ENCODE results near the gene DCD.
"Not testable (repeated sequence)": the region's sequence is repeated elsewhere in the genome, so short reads cannot be mapped to it uniquely, and the experiment has no call there.

Gene DCD

DNA sequence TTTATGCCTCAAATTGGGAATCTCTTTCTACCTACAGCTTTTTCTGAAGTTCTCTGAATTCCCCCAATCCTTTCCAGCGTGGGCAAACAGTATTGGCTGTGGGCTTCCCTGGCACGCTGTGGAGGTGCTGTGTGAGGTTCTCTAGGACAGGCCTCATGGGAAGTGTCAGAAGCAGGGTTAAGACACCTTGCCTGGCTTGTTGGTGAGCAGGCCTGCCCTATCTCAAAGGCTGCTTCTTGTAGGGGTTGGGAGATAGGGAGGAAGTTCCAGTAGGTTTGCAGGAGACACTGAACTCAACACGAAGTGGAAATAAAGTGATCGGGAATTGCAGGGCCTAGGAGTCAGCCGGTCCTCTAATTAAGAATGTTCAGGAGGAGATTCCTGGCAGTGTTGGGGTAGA, 30.0 kb upstream of the DCD start:
- H3K27ac ChIP-seq: no peak overlapping the region
- TF ChIP-seq, protein P1, sequence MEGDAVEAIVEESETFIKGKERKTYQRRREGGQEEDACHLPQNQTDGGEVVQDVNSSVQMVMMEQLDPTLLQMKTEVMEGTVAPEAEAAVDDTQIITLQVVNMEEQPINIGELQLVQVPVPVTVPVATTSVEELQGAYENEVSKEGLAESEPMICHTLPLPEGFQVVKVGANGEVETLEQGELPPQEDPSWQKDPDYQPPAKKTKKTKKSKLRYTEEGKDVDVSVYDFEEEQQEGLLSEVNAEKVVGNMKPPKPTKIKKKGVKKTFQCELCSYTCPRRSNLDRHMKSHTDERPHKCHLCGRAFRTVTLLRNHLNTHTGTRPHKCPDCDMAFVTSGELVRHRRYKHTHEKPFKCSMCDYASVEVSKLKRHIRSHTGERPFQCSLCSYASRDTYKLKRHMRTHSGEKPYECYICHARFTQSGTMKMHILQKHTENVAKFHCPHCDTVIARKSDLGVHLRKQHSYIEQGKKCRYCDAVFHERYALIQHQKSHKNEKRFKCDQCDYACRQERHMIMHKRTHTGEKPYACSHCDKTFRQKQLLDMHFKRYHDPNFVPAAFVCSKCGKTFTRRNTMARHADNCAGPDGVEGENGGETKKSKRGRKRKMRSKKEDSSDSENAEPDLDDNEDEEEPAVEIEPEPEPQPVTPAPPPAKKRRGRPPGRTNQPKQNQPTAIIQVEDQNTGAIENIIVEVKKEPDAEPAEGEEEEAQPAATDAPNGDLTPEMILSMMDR (IDR thresholded peaks at IDR 0.05): no peak
- H3K36me3 ChIP-seq: no peaks in the 10 kb centered on the region
- H3K4me1 ChIP-seq: no peaks in the 10 kb centered on the region
- no peak overlapping the region for H3K4me3 ChIP-seq
- no peaks in the 10 kb centered on the region for H3K9me3 ChIP-seq
- H3K27me3 ChIP-seq: peaks cover 0 to 18% of the 10 kb centered on the region in 2 donors
- no peak for DNase-seq
- intact Hi-C loops (cut with DNase I; ENCODE audit: low total_unique reads): no loop called here

DNA sequence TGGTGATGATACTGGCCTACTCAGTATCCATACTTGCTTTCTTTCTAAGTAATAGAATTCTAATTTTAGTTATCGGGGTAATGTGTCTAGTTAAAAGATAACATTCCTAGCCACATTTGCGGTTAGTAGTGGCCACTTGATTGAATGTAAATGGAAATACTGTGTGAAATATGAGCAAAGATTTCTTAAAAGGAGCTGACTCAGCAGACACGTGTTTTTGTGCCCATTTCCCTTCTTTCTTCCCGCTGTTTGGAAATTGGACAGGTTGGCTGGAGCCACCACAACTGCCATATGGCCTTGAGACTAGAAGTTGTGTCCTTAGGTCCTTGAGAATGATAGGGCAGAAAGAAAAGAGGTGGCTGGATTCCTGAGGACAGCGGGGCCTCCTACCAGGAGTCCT, 19.8 kb upstream of the DCD start:
- TF ChIP-seq, protein P1 (IDR thresholded peaks at IDR 0.05): no peak
- H3K9me3 ChIP-seq: no peaks in the 10 kb centered on the region
- H3K4me3 ChIP-seq: no peak overlapping the region
- intact Hi-C loops (cut with DNase I; ENCODE audit: low total_unique reads): no loop called here
- H3K27me3 ChIP-seq: no peaks in the 10 kb centered on the region
- no peak overlapping the region for H3K27ac ChIP-seq
- DNase-seq: no peak
- no peaks in the 10 kb centered on the region for H3K36me3 ChIP-seq
- H3K4me1 ChIP-seq: no peaks in the 10 kb centered on the region

DNA sequence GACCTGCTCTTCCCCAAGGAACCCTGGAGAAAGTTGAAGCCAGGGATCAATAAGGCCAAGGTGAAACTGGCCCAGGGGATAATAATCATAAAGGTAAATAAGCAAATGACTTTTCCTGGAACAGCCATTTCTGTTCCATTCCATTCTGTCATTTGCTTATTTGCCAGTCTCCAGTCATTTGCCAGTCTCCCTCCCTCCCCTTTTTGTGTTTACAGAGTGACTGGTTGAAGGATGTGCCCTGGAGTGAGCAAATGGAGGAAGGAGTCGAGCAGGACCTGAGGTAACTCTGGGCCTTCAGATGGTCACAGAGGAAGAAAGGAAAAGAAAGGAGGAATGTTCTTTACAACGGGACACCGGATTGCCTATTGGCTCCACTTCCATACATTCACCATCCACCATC, 17.8 kb upstream of the DCD start:
- Histone ChIP-seq H3K36me3 (no peaks in the 10 kb centered on the region), H3K27me3 (no peaks in the 10 kb centered on the region), H3K4me3 (no peak overlapping the region), H3K4me1 (no peaks in the 10 kb centered on the region), H3K27ac (no peak overlapping the region), H3K9me3 (no peaks in the 10 kb centered on the region)
- TF ChIP-seq, protein P1 (IDR thresholded peaks at IDR 0.05): no peak
- intact Hi-C loops (cut with DNase I; ENCODE audit: low total_unique reads): no loop called here
- no peak for DNase-seq

DNA sequence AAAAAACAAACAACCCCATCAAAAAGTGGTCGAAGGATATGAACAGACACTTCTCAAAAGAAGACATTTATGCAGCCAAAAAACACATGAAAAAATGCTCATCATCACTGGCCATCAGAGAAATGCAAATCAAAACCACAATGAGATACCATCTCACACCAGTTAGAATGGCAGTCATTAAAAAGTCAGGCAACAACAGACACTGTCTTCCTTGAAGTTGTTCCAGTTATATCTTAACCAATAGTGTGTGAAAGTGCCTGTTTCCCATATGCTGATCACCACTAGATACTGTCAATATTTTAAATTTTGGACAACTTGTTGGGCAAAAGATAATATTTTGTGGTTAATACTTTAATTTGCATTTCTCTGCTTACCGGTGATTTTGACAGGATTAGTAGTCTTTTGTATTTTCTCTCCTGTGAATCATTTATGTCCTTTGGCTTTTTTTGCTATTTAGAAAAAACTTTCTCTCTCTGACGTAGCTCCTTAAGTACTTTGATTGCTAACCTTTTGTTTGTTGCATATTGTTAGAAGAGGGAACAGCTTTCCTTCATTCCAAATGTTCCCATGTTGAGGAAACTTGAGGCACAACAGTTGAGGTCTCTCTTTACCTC, 17.0 kb upstream of the DCD start:
- H3K4me3 ChIP-seq; DNase-seq; H3K9me3 ChIP-seq; H3K27ac ChIP-seq; intact Hi-C loops (cut with DNase I; ENCODE audit: low total_unique reads); H3K27me3 ChIP-seq; H3K36me3 ChIP-seq; H3K4me1 ChIP-seq: not testable (repeated sequence)

DNA sequence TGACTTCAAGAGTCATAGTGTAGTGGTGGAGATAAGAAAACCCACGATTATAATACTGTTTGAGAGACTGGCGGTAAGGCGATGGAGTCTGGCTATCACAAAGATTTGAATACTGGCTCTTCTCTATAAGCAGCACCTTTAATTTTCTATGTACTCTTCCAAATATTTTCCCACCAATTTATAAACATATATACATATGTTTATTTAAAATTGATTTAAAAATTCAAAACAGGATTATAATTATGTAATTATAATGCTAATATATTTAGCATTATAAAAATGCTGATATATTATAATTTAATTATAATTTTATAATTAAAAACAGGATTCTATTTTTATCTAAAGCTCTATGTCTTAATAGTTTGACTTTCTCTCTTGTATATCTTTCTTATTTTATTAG, 15.4 kb upstream of the DCD start:
- Histone ChIP-seq H3K9me3 (no peaks in the 10 kb centered on the region), H3K27ac (no peak overlapping the region), H3K4me3 (no peak overlapping the region), H3K36me3 (no peaks in the 10 kb centered on the region), H3K4me1 (no peaks in the 10 kb centered on the region), H3K27me3 (peaks cover 0 to 2% of the 10 kb centered on the region in 2 donors)
- TF ChIP-seq, protein P1 (IDR thresholded peaks at IDR 0.05): no peak
- intact Hi-C loops (cut with DNase I; ENCODE audit: low total_unique reads): no loop called here
- no peak for DNase-seq

DNA sequence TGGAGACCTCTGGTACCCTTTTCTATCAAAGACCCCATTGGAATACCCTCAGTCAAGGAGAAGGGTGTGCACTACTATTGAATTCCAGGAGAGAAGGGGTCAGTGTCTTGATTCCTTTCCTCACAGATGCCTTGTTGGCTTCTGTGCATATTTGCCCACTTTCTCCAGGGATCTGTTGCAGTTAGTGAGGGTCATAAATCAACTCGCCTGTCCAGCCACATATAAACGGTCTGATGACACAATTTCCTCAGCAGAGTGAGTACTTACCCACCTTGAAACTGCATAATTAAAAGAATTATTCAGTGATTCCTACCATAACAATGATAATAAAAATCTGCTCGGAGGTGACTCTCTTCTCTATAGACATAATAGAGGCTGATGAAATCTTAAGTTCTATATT, 13.9 kb upstream of the DCD start:
- Histone ChIP-seq H3K4me1 (no peaks in the 10 kb centered on the region), H3K9me3 (no peaks in the 10 kb centered on the region), H3K27me3 (peaks cover 0 to 3% of the 10 kb centered on the region in 2 donors), H3K4me3 (no peak overlapping the region), H3K36me3 (no peaks in the 10 kb centered on the region), H3K27ac (no peak overlapping the region)
- TF ChIP-seq, protein P1 (IDR thresholded peaks at IDR 0.05): no peak
- DNase-seq: no peak
- intact Hi-C loops (cut with DNase I; ENCODE audit: low total_unique reads): no loop called here

Data from tibial artery (tissue), 4 donors.